ENCODE data around the gene AGAP1. TPM values are rescaled to one million over a fixed set of nuclear protein-coding genes. Genes with fewer than 3 reads are reported as not detected.

The AGAP1 gene
- total RNA-seq, 1 donor from 2014 or later, result 3.8 TPM

- H3K36me3 Mint-ChIP-seq (ENCODE audit: low read depth), result no peaks in the 10 kb centered on the region
- no peak overlapping the region for H3K27ac Mint-ChIP-seq
- no peaks in the 10 kb centered on the region for H3K9me3 Mint-ChIP-seq
- no peaks in the 10 kb centered on the region for H3K4me1 Mint-ChIP-seq
- intact Hi-C loops (cut with micrococcal nuclease), result no loop called here
- DNase-seq, result no peak
- H3K27me3 Mint-ChIP-seq, result no peaks in the 10 kb centered on the region
- no peak overlapping the region for H3K4me3 Mint-ChIP-seq
Measured at GRCh38 chr2:235545339-235546150, 51.7 kb downstream of the AGAP1 start.

GRCh38 chr2:235546151-235546435, 52.2 kb downstream of the AGAP1 start:
- Mint-ChIP-seq H3K27ac (no peak overlapping the region), H3K27me3 (no peaks in the 10 kb centered on the region)

GRCh38 chr2:235546436-235546835, 52.6 kb downstream of the AGAP1 start:
- Mint-ChIP-seq H3K36me3 (ENCODE audit: low read depth) (no peaks in the 10 kb centered on the region), H3K27me3 (no peaks in the 10 kb centered on the region), H3K4me1 (no peaks in the 10 kb centered on the region), H3K4me3 (no peak overlapping the region), H3K27ac (no peak overlapping the region), H3K9me3 (no peaks in the 10 kb centered on the region)
- intact Hi-C loops (cut with micrococcal nuclease), result no loop called here
- DNase-seq, result no peak

More at GRCh38 chr2:235546151-235546435, 52.2 kb downstream of the AGAP1 start:
- DNase-seq, result no peak
- Mint-ChIP-seq H3K36me3 (ENCODE audit: low read depth) (no peaks in the 10 kb centered on the region), H3K4me3 (no peak overlapping the region), H3K4me1 (no peaks in the 10 kb centered on the region), H3K9me3 (no peaks in the 10 kb centered on the region)
- intact Hi-C loops (cut with micrococcal nuclease), result no loop called here

GRCh38 chr2:235549735-235550377, 56.0 kb downstream of the AGAP1 start:
- Mint-ChIP-seq H3K27ac (no peak overlapping the region), H3K9me3 (no peaks in the 10 kb centered on the region), H3K4me1 (no peaks in the 10 kb centered on the region), H3K27me3 (peaks cover 1% of the 10 kb centered on the region), H3K4me3 (no peak overlapping the region), H3K36me3 (ENCODE audit: low read depth) (no peaks in the 10 kb centered on the region)
- intact Hi-C loops (cut with micrococcal nuclease), result no loop called here
- no peak for DNase-seq

GRCh38 chr2:235550378-235550760, 56.5 kb downstream of the AGAP1 start:
- intact Hi-C loops (cut with micrococcal nuclease), result no loop called here
- Mint-ChIP-seq H3K27ac (no peak overlapping the region), H3K4me3 (no peak overlapping the region), H3K36me3 (ENCODE audit: low read depth) (no peaks in the 10 kb centered on the region), H3K27me3 (peaks cover 1% of the 10 kb centered on the region), H3K4me1 (no peaks in the 10 kb centered on the region), H3K9me3 (no peaks in the 10 kb centered on the region)
- DNase-seq, result no peak

GRCh38 chr2:235550946-235551345, 57.1 kb downstream of the AGAP1 start:
- H3K4me1 Mint-ChIP-seq, result no peaks in the 10 kb centered on the region
- H3K4me3 Mint-ChIP-seq, result no peak overlapping the region
- intact Hi-C loops (cut with micrococcal nuclease), result no loop called here
- no peak overlapping the region for H3K27ac Mint-ChIP-seq
- no peak for DNase-seq
- H3K36me3 Mint-ChIP-seq (ENCODE audit: low read depth), result no peaks in the 10 kb centered on the region
- no peaks in the 10 kb centered on the region for H3K9me3 Mint-ChIP-seq
- peaks cover 1% of the 10 kb centered on the region for H3K27me3 Mint-ChIP-seq

GRCh38 chr2:235551965-235552364, 58.1 kb downstream of the AGAP1 start:
- intact Hi-C loops (cut with micrococcal nuclease), result no loop called here
- no peaks in the 10 kb centered on the region for H3K9me3 Mint-ChIP-seq
- peaks cover 1% of the 10 kb centered on the region for H3K27me3 Mint-ChIP-seq
- no peak overlapping the region for H3K27ac Mint-ChIP-seq
- H3K4me1 Mint-ChIP-seq, result no peaks in the 10 kb centered on the region
- H3K36me3 Mint-ChIP-seq (ENCODE audit: low read depth), result no peaks in the 10 kb centered on the region
- no peak for DNase-seq
- H3K4me3 Mint-ChIP-seq, result no peak overlapping the region

GRCh38 chr2:235552671-235553070, 58.8 kb downstream of the AGAP1 start:
- no peaks in the 10 kb centered on the region for H3K9me3 Mint-ChIP-seq
- H3K36me3 Mint-ChIP-seq (ENCODE audit: low read depth), result no peaks in the 10 kb centered on the region
- no peak overlapping the region for H3K4me3 Mint-ChIP-seq
- intact Hi-C loops (cut with micrococcal nuclease), result no loop called here
- H3K27me3 Mint-ChIP-seq, result peaks cover 1% of the 10 kb centered on the region
- H3K4me1 Mint-ChIP-seq, result no peaks in the 10 kb centered on the region
- H3K27ac Mint-ChIP-seq, result no peak overlapping the region
- no peak for DNase-seq

GRCh38 chr2:235553291-235553690, 59.4 kb downstream of the AGAP1 start:
- no peak overlapping the region for H3K27ac Mint-ChIP-seq
- DNase-seq, result no peak
- no peaks in the 10 kb centered on the region for H3K36me3 Mint-ChIP-seq (ENCODE audit: low read depth)
- intact Hi-C loops (cut with micrococcal nuclease), result no loop called here
- H3K4me1 Mint-ChIP-seq, result no peaks in the 10 kb centered on the region
- no peak overlapping the region for H3K4me3 Mint-ChIP-seq
- no peaks in the 10 kb centered on the region for H3K9me3 Mint-ChIP-seq
- H3K27me3 Mint-ChIP-seq, result peaks cover 1% of the 10 kb centered on the region

- intact Hi-C loops (cut with micrococcal nuclease), result no loop called here
- no peak overlapping the region for H3K4me3 Mint-ChIP-seq
- no peaks in the 10 kb centered on the region for H3K4me1 Mint-ChIP-seq
- no peaks in the 10 kb centered on the region for H3K9me3 Mint-ChIP-seq
- H3K27me3 Mint-ChIP-seq, result peaks cover 1% of the 10 kb centered on the region
- DNase-seq, result no peak
- no peak overlapping the region for H3K27ac Mint-ChIP-seq
- H3K36me3 Mint-ChIP-seq (ENCODE audit: low read depth), result no peaks in the 10 kb centered on the region
Measured at GRCh38 chr2:235553696-235554100, 59.9 kb downstream of the AGAP1 start.

- H3K4me1 Mint-ChIP-seq, result no peaks in the 10 kb centered on the region
- H3K27me3 Mint-ChIP-seq, result peaks cover 1% of the 10 kb centered on the region
- no peaks in the 10 kb centered on the region for H3K36me3 Mint-ChIP-seq (ENCODE audit: low read depth)
Measured at GRCh38 chr2:235554385-235554784, 60.5 kb downstream of the AGAP1 start.

GRCh38 chr2:235554936-235555335, 61.1 kb downstream of the AGAP1 start:
- intact Hi-C loops (cut with micrococcal nuclease), result no loop called here
- no peaks in the 10 kb centered on the region for H3K4me1 Mint-ChIP-seq
- H3K27ac Mint-ChIP-seq, result no peak overlapping the region
- no peak overlapping the region for H3K4me3 Mint-ChIP-seq
- H3K27me3 Mint-ChIP-seq, result peaks cover 1% of the 10 kb centered on the region
- no peaks in the 10 kb centered on the region for H3K9me3 Mint-ChIP-seq
- no peaks in the 10 kb centered on the region for H3K36me3 Mint-ChIP-seq (ENCODE audit: low read depth)
- no peak for DNase-seq

More at GRCh38 chr2:235554385-235554784, 60.5 kb downstream of the AGAP1 start:
- Mint-ChIP-seq H3K27ac (no peak overlapping the region), H3K9me3 (no peaks in the 10 kb centered on the region), H3K4me3 (no peak overlapping the region)
- intact Hi-C loops (cut with micrococcal nuclease), result no loop called here
- no peak for DNase-seq

- H3K27ac Mint-ChIP-seq, result no peak overlapping the region
- H3K4me3 Mint-ChIP-seq, result no peak overlapping the region
- no peaks in the 10 kb centered on the region for H3K4me1 Mint-ChIP-seq
- H3K9me3 Mint-ChIP-seq, result no peaks in the 10 kb centered on the region
- intact Hi-C loops (cut with micrococcal nuclease), result no loop called here
- H3K36me3 Mint-ChIP-seq (ENCODE audit: low read depth), result no peaks in the 10 kb centered on the region
- no peak for DNase-seq
- peaks cover 3% of the 10 kb centered on the region for H3K27me3 Mint-ChIP-seq
Measured at GRCh38 chr2:235555371-235555770, 61.5 kb downstream of the AGAP1 start.

- Mint-ChIP-seq H3K4me3 (no peak overlapping the region), H3K27me3 (peaks cover 4% of the 10 kb centered on the region), H3K9me3 (no peaks in the 10 kb centered on the region), H3K36me3 (ENCODE audit: low read depth) (no peaks in the 10 kb centered on the region), H3K4me1 (no peaks in the 10 kb centered on the region), H3K27ac (no peak overlapping the region)
- DNase-seq, result no peak
- intact Hi-C loops (cut with micrococcal nuclease), result no loop called here
Measured at GRCh38 chr2:235556086-235556485, 62.2 kb downstream of the AGAP1 start.

- Mint-ChIP-seq H3K4me3 (no peak overlapping the region), H3K36me3 (ENCODE audit: low read depth) (no peaks in the 10 kb centered on the region), H3K27ac (no peak overlapping the region), H3K9me3 (no peaks in the 10 kb centered on the region), H3K4me1 (no peaks in the 10 kb centered on the region), H3K27me3 (peaks cover 4% of the 10 kb centered on the region)
- no peak for DNase-seq
- intact Hi-C loops (cut with micrococcal nuclease), result no loop called here
Measured at GRCh38 chr2:235556901-235557300, 63.1 kb downstream of the AGAP1 start.

Data from activated CD4-positive, alpha-beta T cell treated with anti-CD3 and anti-CD28 coated beads, Interleukin-2, amount 10 ng/mL, durations not matched to agents 24 days and 14 days (primary cell).